AG08395 (cell line): ENCODE measurements around the gene EMC1.
"Not testable (repeated sequence)": the region's sequence is repeated elsewhere in the genome, so short reads cannot be mapped to it uniquely, and the experiment has no call there.

Experiments
- DNase-seq: peaks from one replicate; pipeline ENCODE4 v3.0.0; 2012; ENCODE audit warnings: mixed read lengths, low spot score

Gene EMC1

GRCh38 chr1:19189270-19189669 lies 62.1 kb downstream of the EMC1 start:
- DNase-seq: no peak

- DNase-seq: no peak
Measured at GRCh38 chr1:19187852-19188251, 63.5 kb downstream of the EMC1 start.

- DNase-seq: no peak
Measured at GRCh38 chr1:19186001-19186400, 65.3 kb downstream of the EMC1 start.

- no peak for DNase-seq
Measured at GRCh38 chr1:19182223-19182622, 69.1 kb downstream of the EMC1 start.

GRCh38 chr1:19180265-19180657 lies 71.1 kb downstream of the EMC1 start:
- DNase-seq: not testable (repeated sequence)

GRCh38 chr1:19179597-19180264 lies 71.6 kb downstream of the EMC1 start:
- no peak for DNase-seq

- DNase-seq: no peak
Measured at GRCh38 chr1:19178734-19179398, 72.5 kb downstream of the EMC1 start.

GRCh38 chr1:19177811-19178210 lies 73.5 kb downstream of the EMC1 start:
- DNase-seq: no peak

- DNase-seq: peak; percentile 33
Measured at GRCh38 chr1:19169642-19170041, 81.7 kb downstream of the EMC1 start.

- DNase-seq: no peak
Measured at GRCh38 chr1:19167140-19167539, 84.2 kb downstream of the EMC1 start.

- no peak for DNase-seq
Measured at GRCh38 chr1:19166066-19166465, 85.3 kb downstream of the EMC1 start.
